Measurements from ENCODE around the gene RUBCNL. TPM values are rescaled to one million over a fixed set of nuclear protein-coding genes. Genes with fewer than 3 reads are reported as not detected.
"Not testable (repeated sequence)": the region's sequence is repeated elsewhere in the genome, so short reads cannot be mapped to it uniquely, and the experiment has no call there.

Gene RUBCNL
- total RNA-seq, 1 donor from 2014 or later, result 2.1 TPM

DNA sequence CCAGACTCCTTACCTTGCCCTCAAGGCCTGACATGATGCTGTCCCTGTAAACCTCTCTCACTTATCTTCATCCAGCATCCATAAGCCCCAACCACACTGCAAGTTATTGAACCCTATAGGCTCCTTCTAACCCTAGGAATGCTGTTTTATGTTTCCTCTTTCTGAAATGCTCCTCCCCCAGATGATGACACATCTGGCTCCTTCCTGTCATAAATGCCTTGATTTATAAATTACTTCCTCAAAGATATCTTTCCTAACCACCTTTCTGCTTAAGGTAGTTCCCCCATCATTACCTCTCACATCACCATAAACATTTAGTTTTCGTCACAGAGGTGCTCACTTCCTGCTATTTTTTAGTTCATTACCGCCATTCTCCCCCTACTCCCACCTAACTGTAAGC, 12.3 kb downstream of the RUBCNL start:
- no peak for DNase-seq (ENCODE audit: low spot score, unreplicated experiment)
- H3K27me3 Mint-ChIP-seq, result peaks cover 7% of the 10 kb centered on the region
- no peak overlapping the region for H3K4me3 Mint-ChIP-seq (ENCODE audit: low read depth)
- TF ChIP-seq, protein P1, sequence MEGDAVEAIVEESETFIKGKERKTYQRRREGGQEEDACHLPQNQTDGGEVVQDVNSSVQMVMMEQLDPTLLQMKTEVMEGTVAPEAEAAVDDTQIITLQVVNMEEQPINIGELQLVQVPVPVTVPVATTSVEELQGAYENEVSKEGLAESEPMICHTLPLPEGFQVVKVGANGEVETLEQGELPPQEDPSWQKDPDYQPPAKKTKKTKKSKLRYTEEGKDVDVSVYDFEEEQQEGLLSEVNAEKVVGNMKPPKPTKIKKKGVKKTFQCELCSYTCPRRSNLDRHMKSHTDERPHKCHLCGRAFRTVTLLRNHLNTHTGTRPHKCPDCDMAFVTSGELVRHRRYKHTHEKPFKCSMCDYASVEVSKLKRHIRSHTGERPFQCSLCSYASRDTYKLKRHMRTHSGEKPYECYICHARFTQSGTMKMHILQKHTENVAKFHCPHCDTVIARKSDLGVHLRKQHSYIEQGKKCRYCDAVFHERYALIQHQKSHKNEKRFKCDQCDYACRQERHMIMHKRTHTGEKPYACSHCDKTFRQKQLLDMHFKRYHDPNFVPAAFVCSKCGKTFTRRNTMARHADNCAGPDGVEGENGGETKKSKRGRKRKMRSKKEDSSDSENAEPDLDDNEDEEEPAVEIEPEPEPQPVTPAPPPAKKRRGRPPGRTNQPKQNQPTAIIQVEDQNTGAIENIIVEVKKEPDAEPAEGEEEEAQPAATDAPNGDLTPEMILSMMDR (IDR thresholded peaks at IDR 0.05; ENCODE audit: unreplicated experiment), result no peak
- H3K36me3 Mint-ChIP-seq (ENCODE audit: insufficient read depth), result no peaks in the 10 kb centered on the region
- no peaks in the 10 kb centered on the region for H3K4me1 Mint-ChIP-seq (ENCODE audit: low read depth)
- no peak overlapping the region for H3K27ac Mint-ChIP-seq
- no peaks in the 10 kb centered on the region for H3K9me3 Mint-ChIP-seq (ENCODE audit: low read depth)

DNA sequence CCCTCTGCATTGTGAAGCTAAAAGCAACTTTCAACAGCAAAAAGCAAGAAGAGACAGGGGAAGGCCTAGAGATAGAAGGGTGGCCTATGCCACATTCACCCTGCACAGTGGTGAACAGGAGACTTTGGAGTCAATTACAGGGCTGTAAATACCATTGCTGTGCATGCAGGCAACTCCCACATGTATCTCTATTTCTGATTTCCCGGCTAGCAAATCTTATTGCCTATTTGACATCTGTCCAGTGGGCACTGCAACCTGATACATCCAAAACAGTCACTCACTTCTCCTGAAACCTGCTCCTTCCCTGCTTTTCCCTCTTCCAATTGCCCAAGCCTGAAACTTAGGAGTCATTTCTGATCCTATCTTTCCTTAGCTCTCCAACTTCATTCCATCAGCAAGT, 13.4 kb downstream of the RUBCNL start:
- DNase-seq (ENCODE audit: low spot score, unreplicated experiment), result no peak
- Mint-ChIP-seq H3K27ac (no peak overlapping the region), H3K4me1 (ENCODE audit: low read depth) (no peaks in the 10 kb centered on the region), H3K9me3 (ENCODE audit: low read depth) (no peaks in the 10 kb centered on the region), H3K27me3 (peaks cover 7% of the 10 kb centered on the region), H3K4me3 (ENCODE audit: low read depth) (no peak overlapping the region), H3K36me3 (ENCODE audit: insufficient read depth) (no peaks in the 10 kb centered on the region)
- TF ChIP-seq, protein P1 (IDR thresholded peaks at IDR 0.05; ENCODE audit: unreplicated experiment), result no peak

DNA sequence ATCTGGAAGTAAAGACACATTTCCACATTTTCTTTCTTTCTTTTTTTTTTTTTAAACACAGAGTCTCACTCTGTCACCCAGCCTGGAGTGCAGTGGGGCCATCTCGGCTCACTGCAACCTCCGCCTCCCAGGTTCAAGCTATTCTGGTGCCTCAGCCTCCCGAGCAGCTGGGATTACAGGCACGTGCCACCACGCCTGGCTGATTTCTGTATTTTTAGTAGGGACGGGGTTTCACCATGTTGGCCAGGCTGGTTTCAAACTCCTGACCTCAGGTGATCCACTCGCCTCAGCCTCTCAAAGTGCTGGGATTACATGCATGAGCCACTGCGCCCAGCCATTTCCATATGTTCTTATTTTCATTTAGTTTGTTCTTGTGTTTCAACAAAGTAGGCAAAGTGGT, 14.1 kb downstream of the RUBCNL start:
- H3K27ac Mint-ChIP-seq; H3K27me3 Mint-ChIP-seq; H3K4me3 Mint-ChIP-seq (ENCODE audit: low read depth); DNase-seq (ENCODE audit: low spot score, unreplicated experiment); H3K36me3 Mint-ChIP-seq (ENCODE audit: insufficient read depth); H3K4me1 Mint-ChIP-seq (ENCODE audit: low read depth); H3K9me3 Mint-ChIP-seq (ENCODE audit: low read depth): not testable (repeated sequence)

DNA sequence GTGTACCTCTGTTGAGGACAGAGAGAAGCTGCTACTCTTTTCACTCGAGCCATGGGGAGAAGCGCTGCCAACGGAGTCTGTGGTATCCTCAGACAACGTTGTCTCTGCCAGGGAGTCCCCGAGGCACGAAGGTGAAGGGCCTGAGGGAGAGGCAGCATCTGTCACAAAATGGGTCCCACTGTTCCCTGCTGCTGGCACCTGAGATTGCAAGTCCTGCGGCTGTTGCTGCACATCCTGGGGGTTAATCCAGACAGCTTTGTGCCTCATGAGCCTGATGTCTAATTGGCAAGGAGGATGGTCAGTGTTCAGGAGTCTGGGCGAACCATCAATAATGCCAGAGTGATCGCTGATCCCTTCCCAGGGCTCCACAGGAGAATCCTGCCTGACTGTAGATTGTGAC, 15.0 kb downstream of the RUBCNL start:
- peaks cover 7% of the 10 kb centered on the region for H3K27me3 Mint-ChIP-seq
- TF ChIP-seq, protein P1 (IDR thresholded peaks at IDR 0.05; ENCODE audit: unreplicated experiment), result no peak
- no peak overlapping the region for H3K27ac Mint-ChIP-seq
- H3K4me3 Mint-ChIP-seq (ENCODE audit: low read depth), result no peak overlapping the region
- no peaks in the 10 kb centered on the region for H3K36me3 Mint-ChIP-seq (ENCODE audit: insufficient read depth)
- no peak for DNase-seq (ENCODE audit: low spot score, unreplicated experiment)
- no peaks in the 10 kb centered on the region for H3K4me1 Mint-ChIP-seq (ENCODE audit: low read depth)
- no peaks in the 10 kb centered on the region for H3K9me3 Mint-ChIP-seq (ENCODE audit: low read depth)

DNA sequence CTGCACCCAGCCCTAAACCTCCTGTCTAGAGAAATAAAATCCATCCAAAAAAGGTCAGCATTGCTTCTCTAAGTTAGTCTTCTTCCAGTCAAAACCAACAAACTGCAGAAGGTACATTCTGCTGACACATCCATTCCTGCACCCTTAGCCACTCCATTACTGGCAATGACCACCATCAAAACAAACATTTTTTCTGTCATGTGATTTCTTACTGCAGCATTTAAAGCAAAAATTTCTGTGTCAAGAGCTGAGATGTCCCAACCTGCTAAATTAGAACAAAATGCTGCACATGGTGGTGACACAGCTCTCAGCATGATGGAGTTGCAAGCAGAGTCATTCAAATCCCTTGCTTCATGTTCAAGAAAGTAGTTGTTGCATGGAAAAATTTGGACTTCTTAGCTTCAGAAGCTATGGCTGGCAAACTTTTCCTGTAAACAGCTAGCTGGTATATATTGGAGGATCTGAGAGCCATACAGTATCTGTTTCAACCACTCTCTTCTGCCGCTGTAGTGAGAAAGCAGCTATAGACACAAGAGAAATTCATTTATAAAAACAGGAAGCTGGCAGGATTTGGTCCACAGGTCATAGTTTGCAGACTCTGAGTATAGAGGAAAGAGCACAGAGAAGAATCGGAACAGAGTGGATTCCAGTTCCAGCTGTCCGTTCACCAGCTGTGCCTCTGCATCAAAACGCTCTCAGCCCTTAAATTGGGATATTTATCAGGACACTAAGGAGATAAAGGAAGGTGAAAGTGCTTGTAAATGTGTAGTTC, 17.4 kb downstream of the RUBCNL start:
- H3K9me3 Mint-ChIP-seq (ENCODE audit: low read depth), result no peaks in the 10 kb centered on the region
- H3K27ac Mint-ChIP-seq, result no peak overlapping the region
- H3K4me3 Mint-ChIP-seq (ENCODE audit: low read depth), result no peak overlapping the region
- DNase-seq (ENCODE audit: low spot score, unreplicated experiment), result no peak
- H3K27me3 Mint-ChIP-seq, result peaks cover 7% of the 10 kb centered on the region
- H3K36me3 Mint-ChIP-seq (ENCODE audit: insufficient read depth), result no peaks in the 10 kb centered on the region
- TF ChIP-seq, protein P1 (IDR thresholded peaks at IDR 0.05; ENCODE audit: unreplicated experiment), result no peak
- H3K4me1 Mint-ChIP-seq (ENCODE audit: low read depth), result no peaks in the 10 kb centered on the region

All from progenitor cell of endocrine pancreas (in vitro differentiated cells).